GM18519 (cell line): Measurements from ENCODE around the gene HSPB1.
"Not testable (repeated sequence)": the region's sequence is repeated elsewhere in the genome, so short reads cannot be mapped to it uniquely, and the experiment has no call there.

Experiments
- ATAC-seq: cut with Tn5 transposase; IDR thresholded peaks from one replicate; pipeline ENCODE4 v1.9.1; 2021; ENCODE audit warnings: mild to moderate bottlenecking, moderate library complexity; ENCODE audit not compliant: unreplicated experiment, low FRiP score

The HSPB1 gene

DNA sequence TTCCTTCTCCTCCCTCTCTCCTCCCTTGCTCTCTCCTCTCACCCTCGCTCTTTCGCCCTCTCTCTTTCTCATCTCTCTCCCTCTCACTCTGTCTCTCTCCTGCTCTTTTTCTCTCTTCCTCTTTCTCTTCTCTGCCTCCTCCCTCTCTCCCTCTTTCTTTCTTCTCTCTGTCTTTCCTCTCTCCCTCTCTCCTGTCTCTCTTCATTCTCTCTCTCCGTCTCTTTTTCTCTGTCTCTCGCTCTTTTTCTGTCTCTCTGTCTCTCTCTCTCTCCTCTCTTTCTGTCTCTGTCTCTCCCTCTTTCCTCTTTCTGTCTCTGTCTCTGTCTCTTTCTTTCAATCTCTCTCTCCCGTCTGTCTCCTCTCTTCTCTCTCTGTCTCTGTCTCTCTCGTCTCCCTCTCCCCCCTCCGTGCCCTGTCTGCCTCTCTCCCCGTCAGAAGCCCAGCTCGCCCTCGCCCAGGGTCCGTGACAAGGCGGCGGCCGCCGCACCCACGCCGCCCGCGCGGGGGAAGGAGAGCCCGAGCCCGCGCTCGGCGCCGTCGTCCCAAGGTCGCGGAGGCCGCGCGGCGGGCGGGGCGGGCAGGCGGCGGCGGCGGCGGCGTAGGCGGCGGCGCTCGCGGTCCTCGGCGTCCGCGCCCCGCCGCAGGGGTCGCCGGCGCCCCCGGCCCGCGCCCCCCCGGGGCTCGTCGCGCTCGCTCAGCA is 21.3 kb upstream of the HSPB1 start:
- no peak for ATAC-seq

DNA sequence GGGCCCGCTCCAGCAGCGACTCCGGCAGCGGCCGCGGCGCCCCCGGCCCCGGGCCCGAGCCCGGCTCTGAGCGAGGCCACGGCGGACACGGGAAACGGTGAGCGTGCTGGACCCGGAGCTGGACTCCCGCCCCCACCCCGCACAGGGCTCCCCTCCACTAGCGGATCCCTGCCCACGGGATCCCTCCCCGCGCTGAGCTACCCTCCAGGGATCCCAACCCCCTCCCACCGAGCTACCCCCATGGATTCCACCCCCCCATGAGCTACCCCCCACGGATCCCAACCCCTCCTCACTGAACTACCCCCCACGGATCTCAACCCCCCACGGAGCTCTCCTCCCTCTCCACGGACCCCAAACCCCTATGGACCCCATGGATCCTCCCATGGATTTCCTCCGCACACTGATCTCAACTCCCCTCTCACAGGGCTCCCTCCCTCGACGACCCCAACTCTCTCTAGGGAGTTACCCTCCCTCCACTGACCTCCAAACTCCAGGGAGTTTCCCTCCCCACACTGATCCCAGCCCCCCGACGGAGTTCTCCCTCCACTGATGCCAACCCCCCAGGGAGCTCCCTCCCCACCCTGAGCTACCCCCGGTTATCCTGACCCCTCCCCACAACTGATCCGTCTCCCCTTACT is 20.6 kb upstream of the HSPB1 start:
- no peak for ATAC-seq

- ATAC-seq: no peak
Observed at GRCh38 chr7:76282344-76283253, 19.9 kb upstream of the HSPB1 start.

DNA sequence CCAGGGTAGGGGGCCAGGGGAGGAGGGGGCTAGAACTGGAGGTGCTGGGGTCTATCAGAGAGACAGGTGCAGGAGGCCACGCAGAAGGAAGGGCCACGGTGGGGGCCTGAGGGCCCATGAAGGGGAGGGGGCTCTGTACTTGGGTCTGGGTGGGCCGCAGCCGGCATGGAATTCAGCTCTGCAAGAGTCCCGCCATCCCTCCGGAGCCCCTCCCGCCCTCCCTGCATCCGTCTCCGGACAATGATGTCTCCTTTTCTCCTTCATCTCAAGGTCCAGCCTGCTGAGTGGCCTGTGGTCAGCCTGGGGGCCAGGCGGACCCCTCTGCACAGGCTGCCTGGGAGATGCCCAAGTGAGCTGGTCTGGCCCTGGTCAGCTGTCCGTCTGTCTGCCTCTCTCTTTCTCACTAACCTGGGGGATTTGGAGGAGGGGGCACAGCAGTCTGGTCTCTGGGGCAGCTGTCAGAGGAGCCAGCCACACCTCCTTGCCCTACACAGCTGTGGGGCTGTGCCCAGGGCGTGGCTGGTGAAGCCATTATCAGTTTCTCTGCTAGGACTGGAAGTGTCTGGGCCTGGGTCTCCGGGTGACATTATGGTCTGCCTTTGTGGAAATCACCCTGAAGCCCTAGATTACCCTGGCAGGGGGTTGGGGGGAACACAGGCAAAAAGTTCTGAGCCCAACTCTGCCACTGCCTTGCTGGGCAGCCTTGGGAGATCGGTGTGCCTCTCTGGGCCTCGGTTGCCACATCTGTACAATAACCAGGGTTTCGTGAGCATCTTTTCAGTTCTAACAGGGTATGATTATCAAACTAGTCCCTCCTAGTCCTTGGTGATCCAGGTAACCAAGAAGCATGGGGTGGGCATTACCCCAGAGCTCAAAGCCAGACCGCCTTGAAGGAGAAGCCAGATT is 19.0 kb upstream of the HSPB1 start:
- ATAC-seq: no peak

GRCh38 chr7:76285604-76286374 is 16.7 kb upstream of the HSPB1 start:
- ATAC-seq: no peak

DNA sequence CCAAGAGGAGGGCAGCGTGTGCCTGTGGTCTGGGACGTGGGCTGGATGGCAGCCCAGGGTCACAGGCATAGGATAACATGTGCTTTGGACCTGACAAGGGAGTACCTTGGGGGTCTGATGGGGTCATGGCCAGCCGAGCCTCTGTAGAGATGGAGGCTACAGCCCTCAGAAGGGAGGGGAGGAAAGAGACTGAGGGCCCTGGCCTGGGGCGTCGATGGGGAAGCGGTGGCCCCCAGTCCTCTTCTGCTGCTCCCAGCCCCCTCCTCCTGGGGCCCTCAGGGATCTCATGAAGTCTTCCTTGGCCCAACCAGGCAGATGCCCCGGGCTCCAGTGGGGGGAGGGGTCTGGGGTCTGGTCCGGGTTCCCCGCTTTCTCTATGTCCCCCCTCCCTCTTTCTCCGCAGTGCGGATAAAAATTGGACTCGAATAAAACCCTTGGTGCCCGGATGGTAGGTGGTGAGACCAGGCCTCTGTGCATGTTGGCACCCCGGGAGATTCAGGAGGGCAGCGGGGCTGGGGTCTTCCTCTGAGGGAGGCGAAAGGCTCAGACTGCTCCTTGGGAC is 15.6 kb upstream of the HSPB1 start:
- ATAC-seq: no peak

DNA sequence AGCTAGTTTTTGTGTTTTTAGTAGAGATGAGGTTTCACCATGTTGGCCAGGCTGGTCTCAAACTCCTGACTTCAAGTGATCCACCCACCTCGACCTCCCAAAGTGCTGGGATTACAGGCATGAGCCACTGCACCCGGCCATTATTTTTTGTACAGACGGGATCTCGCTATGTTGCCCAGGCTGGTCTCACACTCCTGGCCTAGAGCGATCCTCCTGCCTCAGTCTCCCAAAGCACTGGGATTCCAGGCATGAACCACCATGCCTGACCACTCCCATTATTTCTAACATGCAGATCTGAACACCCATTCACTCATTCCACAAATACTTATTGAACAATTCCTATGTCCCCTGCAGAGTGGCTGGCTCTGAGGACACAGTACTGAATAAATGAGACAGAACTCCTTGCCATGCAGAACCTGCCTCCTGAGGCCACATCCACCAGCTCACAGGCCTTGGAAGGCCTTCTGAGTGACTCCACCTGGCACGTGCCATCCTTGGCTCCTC is 11.6 kb upstream of the HSPB1 start:
- ATAC-seq: not testable (repeated sequence)

DNA sequence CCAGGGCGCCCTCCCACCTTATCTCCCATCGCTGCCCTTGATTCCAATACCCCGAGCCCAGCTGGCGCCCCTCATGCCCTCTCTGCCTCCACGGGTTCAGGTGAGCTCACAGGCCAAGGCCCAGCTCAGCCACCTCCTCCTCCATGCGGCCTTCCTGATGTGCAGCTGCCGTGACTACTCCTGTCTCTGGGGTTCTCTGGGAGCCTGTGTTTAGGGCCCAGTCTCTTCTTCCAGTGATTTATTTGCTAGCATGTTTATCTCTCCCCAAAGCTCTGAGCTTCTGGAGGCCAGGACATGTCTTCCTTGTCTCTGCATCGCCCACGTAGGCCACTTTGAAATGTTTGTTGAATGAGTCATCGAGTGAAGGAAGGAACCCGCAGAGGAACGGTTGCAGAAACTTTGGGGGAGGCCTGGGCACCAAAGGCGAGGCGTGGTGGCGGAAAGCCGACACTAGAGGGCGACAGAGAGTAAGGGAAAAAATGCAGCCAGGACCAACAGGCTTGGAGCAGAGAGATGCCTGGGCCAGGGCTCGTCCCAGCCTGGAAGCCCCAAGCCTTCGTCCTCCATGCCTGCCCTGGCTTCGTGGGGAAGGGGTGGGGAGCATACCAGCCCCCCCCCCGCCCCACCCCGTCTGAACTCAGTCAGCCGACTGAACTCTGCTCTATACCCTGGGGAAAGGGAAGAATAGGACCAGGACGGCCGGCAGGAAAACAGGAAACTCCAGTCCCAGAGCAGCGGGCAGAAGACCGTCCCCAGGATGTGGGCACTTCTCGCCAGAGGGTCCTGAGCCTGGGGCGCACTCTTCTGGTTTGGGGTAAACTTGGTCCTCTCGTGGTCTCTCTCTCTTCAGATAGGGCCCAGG is 10.9 kb upstream of the HSPB1 start:
- ATAC-seq: peak; percentile 49

- no peak for ATAC-seq
Observed at GRCh38 chr7:76292213-76292573, 10.3 kb upstream of the HSPB1 start.

DNA sequence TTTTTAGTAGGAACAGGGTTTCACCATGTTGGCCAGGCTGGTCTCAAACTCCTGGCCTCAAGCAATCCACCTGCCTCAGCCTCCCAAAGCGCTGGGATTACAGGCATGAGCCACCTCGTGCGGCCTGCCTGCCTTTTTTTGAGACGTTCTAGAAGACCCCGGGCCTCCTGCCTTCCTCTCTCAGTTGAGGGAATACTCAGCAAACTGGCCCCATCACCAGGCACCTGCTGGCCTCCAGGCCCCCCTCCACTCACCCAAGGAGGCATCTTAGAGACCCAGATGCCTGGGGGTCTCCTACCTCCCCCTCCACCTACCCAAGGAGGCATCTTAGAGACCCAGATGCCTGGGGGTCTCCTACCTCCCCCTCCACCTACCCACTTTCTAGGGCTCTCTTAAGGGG is 9.6 kb upstream of the HSPB1 start:
- not testable (repeated sequence) for ATAC-seq

- ATAC-seq: no peak
Observed at GRCh38 chr7:76293407-76293901, 9.0 kb upstream of the HSPB1 start.

- no peak for ATAC-seq
Observed at GRCh38 chr7:76294344-76295024, 8.0 kb upstream of the HSPB1 start.

DNA sequence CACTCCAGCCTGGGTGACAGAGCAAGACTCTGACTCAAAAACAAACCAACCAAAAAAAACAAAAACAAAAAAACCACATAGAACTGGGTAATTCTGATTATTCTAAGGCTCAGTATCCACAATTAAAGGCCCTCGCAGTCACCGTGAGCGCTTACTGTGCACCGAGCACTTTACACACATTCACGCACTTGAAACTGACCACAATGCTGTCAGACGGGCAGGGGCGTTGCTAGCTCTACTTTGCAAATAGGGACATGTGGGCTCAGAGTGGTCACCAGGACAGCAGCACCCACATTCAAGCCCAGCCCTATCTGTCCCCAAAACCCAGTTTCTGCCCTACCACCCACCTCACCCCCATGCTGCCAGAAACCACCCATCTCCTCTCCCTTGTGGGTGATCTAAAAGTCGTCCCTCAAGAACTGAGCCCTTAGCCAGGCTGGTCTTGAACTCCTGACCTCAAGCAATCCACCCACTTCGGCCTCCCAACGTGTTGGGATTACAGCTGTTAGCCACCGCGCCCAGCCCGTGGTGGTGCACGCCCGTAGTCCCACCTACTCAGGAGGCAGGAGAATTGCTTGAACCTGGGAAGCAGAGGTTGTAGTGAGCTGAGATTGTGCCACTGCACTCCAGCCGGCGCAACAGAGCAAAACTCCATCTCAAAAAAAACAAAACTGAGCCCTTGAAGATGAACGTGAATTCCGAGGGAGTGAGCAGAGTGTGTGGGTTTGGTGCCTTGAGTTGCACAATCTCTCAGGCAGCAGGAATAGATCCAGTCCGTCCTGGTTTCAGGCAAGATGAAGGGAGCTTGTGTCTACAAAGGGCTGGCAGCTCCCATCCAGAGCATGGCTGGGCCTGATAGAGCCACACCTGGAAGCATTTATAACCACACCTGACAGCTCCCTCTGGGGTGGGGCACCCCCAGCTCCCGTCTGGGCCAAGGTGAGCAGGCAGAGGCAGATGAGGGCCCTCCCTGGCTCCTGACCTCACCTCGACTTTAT is 5.4 kb upstream of the HSPB1 start:
- no peak for ATAC-seq

DNA sequence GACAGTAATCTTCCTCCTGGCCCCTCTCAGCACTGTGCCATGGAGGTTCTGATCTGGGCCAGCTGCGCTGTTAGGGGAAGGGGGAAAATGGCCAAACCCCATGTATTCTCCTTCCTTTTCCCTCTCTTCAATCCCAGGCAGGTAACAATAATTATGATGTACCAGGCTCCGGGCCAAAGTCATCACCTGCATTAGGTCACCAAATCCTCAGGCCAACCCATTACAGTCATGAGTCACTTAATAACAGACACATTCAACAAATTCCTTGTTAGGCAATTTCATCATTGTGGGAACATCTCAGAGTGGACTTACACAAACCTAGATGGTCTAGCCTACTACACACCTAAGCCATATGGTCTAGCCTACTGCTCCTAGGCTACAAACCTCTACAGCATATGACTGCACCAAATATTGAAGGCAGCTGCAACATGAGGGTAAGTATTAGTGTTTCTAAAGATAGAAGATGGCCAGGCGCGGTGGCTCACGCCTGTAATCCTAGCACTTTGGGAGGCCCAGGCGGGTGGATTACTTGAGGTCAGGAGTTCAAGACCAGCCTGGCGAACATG is 2.2 kb upstream of the HSPB1 start:
- ATAC-seq: no peak

DNA sequence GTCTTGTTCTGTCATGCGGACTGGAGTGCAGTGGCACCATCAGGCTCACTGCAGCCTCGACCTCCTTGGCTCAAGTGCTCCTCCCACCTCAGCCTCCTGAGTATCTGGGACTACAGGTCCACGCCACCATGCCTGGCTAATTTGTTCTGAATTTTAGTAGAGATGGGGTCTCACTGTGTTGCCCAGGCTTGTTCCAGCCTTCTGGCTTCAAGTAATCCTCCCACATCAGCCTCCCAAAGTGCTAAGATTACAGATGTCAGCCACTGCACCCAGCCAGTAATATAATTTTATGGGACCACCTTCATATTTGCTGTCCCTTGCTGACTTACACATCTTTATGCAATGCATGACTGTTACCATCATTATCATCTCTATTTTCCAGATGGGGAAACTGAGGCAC is 1.5 kb upstream of the HSPB1 start:
- ATAC-seq: no peak
